CD14-positive monocyte (primary cell): ENCODE data around the gene KIF26A. TPM values are rescaled to one million over a fixed set of nuclear protein-coding genes. Genes with fewer than 3 reads are reported as not detected.

Source experiments
- DNase-seq, 3 donors: peaks; one replicate each; pipeline ENCODE4 v3.0.0-alpha.2; 2011 to 2022
- H2AFZ ChIP-seq: 2 replicates; pipeline ENCODE4 v1.6.0; 2012; ENCODE audit warnings: mild to moderate bottlenecking, low read depth, low read length, inconsistent platforms; ENCODE audit not compliant: insufficient read depth, poor library complexity, severe bottlenecking
- H3K27ac ChIP-seq, 2 donors: 1 replicate in 1 of 2; 2 replicates in 1 of 2; pipeline ENCODE4 v1.5.1; 2012 to 2013; ENCODE audit warnings: low read length in 2 of 2, control low read depth in 1 of 2, inconsistent platforms in 1 of 2, low read depth in 1 of 2, mild to moderate bottlenecking in 1 of 2
- H3K27me3 ChIP-seq, 2 donors: one replicate each; pipeline versions ENCODE4 v1.6.0 to v1.6.1; 2011 to 2013; ENCODE audit warnings: low read length in 2 of 2; ENCODE audit not compliant: control insufficient read depth in 2 of 2, insufficient read depth in 2 of 2
- H3K36me3 ChIP-seq, 2 donors: replicated peaks in 1 of 2; 1 replicate in 1 of 2; 2 replicates in 1 of 2; pipeline versions ENCODE4 v1.5.1 to v1.6.1; 2012 to 2013; ENCODE audit warnings: low read length in 2 of 2, control low read depth in 1 of 2, inconsistent platforms in 1 of 2, mild to moderate bottlenecking in 1 of 2; ENCODE audit not compliant: insufficient read depth in 2 of 2, control insufficient read depth in 1 of 2
- H3K4me1 ChIP-seq, 2 donors: 1 replicate in 1 of 2; 2 replicates in 1 of 2; pipeline versions ENCODE4 v1.5.1 to v1.6.1; 2012 to 2013; ENCODE audit warnings: low read length in 2 of 2, control low read depth in 1 of 2, inconsistent platforms in 1 of 2, mild to moderate bottlenecking in 1 of 2, moderate library complexity in 1 of 2; ENCODE audit not compliant: insufficient read depth in 2 of 2, control insufficient read depth in 1 of 2
- H3K4me2 ChIP-seq: replicated peaks from 2 replicates; pipeline ENCODE3; 2012; ENCODE audit warnings: low read length, moderate library complexity, mild to moderate bottlenecking; ENCODE audit not compliant: poor library complexity, severe bottlenecking; ENCODE audit errors: extremely low read depth
- H3K4me3 ChIP-seq, 3 experiments: fragments of 200-600 bp in 1 of 3; sonication (generic) in 1 of 3; replicated peaks in 1 of 3; 1 replicate in 2 of 3; 2 replicates in 1 of 3; pipeline ENCODE4 v1.5.1; 2011 to 2013; ENCODE audit warnings: low read length in 3 of 3, mild to moderate bottlenecking in 3 of 3, control low read depth in 2 of 3, low read depth in 2 of 3, inconsistent platforms in 1 of 3, moderate library complexity in 1 of 3
- H3K79me2 ChIP-seq: 2 replicates; pipeline ENCODE4 v1.6.0; 2012; ENCODE audit warnings: mild to moderate bottlenecking, control low read depth, inconsistent platforms, low read length, moderate library complexity; ENCODE audit not compliant: insufficient read depth
- H3K9ac ChIP-seq: 2 replicates; pipeline ENCODE4 v1.6.0; 2017; ENCODE audit warnings: low read length, mild to moderate bottlenecking; ENCODE audit not compliant: insufficient read depth, poor library complexity, severe bottlenecking
- H3K9me3 ChIP-seq, 2 donors: replicated peaks in 1 of 2; 1 replicate in 1 of 2; 2 replicates in 1 of 2; pipeline versions ENCODE4 v1.5.1 to v1.6.1; 2012 to 2013; ENCODE audit warnings: low read length in 2 of 2, control low read depth in 1 of 2; ENCODE audit not compliant: control insufficient read depth in 1 of 2, insufficient read depth in 1 of 2
- H4K20me1 ChIP-seq: 2 replicates; pipeline ENCODE4 v1.6.0; 2012; ENCODE audit warnings: mild to moderate bottlenecking, low read length, control low read depth, moderate library complexity; ENCODE audit not compliant: insufficient read depth
- H3K27ac Mint-ChIP-seq, 7 donors: one replicate each; pipeline ENCODE4 v1.8.0; 2020; ENCODE audit warnings: mild to moderate bottlenecking in 7 of 7, mixed read lengths in 7 of 7, moderate library complexity in 6 of 7, inconsistent platforms in 2 of 7
- H3K27me3 Mint-ChIP-seq, 3 donors: one replicate each; pipeline ENCODE4 v1.8.0; 2021 to 2022; ENCODE audit warnings: low read depth in 3 of 3, mild to moderate bottlenecking in 3 of 3, mixed read lengths in 3 of 3, moderate library complexity in 3 of 3, inconsistent platforms in 1 of 3
- H3K36me3 Mint-ChIP-seq, 2 donors: one replicate each; pipeline ENCODE4 v1.8.0; 2020; ENCODE audit warnings: mixed read lengths in 2 of 2, inconsistent platforms in 1 of 2, mild to moderate bottlenecking in 1 of 2
- H3K4me1 Mint-ChIP-seq: one replicate; pipeline ENCODE4 v1.8.0; 2020; ENCODE audit warnings: mild to moderate bottlenecking, mixed read lengths
- H3K4me3 Mint-ChIP-seq, 2 donors: one replicate each; pipeline ENCODE4 v1.8.0; 2020; ENCODE audit warnings: mild to moderate bottlenecking in 2 of 2, mixed read lengths in 2 of 2, moderate library complexity in 1 of 2
- H3K9me3 Mint-ChIP-seq, 7 donors: one replicate each; pipeline ENCODE4 v1.8.0; 2020 to 2022; ENCODE audit warnings: mixed read lengths in 7 of 7, mild to moderate bottlenecking in 6 of 7, moderate library complexity in 6 of 7, inconsistent platforms in 2 of 7
- WGBS: methylation state at CpG from one replicate; pipeline ENCODE4 v1.1.5; 2013; ENCODE audit warnings: missing lambda C conversion rate; ENCODE audit not compliant: insufficient coverage; 5-methylcytosine and 5-hydroxymethylcytosine counted together
- intact Hi-C, 2 donors: fragments of 100-400 bp; cut with micrococcal nuclease; formaldehyde crosslinking; loops; one replicate each; pipeline versions ENCODE4 v1.15.0 to v1.15.1; 2023
- polyA plus RNA-seq, 3 donors: library from polyadenylated mRNA; depleted of rRNA in 1 of 3; unstranded in 2 of 3; stranded (reverse) in 1 of 3; fragments of 300-500 nt in 2 of 3; fragments of >200 nt in 1 of 3; fragmentation: Illumina TruSeq in 2 of 3; gene quantifications; 1 replicate in 2 of 3; 2 replicates in 1 of 3; pipeline ENCODE4 v1.2.3, GENCODE V29; 2012 to 2021
- TF ChIP-seq, protein P1 (sequence below): fragments of 200-600 bp; IDR thresholded peaks from one replicate; pipeline ENCODE4 v1.8.0; 2022; ENCODE audit warnings: antibody characterized with exemption, mild to moderate bottlenecking

Gene KIF26A
- polyA plus RNA-seq, 3 donors, result not detected

DNA sequence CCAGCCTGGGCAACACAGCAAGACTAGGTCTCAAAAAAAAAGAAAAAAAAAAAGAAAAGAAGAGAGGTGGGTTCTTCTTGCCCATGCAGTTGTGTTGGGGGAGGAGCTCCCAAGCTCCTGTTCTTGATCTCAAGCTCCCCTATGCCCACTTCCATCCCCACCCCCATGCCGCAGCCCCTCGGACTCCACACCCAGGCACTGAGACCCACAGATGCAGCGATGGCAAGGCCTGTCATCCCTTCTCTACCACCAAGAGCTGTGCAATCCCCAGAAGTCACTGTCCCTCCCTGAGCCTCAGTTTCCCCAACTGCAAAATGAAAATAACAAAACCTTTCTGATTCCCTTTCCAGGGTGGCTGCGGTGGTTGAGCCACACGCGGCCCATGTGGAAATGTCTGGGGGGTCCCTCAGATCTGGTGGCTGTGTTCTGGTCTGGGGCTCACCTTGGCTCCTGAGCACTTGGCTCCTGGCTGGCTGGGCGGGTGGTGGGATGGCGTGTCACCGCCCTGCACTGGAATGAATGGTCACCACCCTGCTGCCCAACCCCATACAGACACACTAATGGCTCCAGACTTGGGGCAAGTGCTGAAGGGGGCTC lies 22.6 kb upstream of the KIF26A start:
- Histone ChIP-seq H2AFZ (no peak overlapping the region), H3K9ac (no peak overlapping the region), H3K4me1 (peaks cover 0 to 8% of the 10 kb centered on the region in 2 donors), H3K79me2 (no peaks in the 10 kb centered on the region), H3K27me3 (peaks cover 0 to 18% of the 10 kb centered on the region in 2 donors), H3K4me2 (peak overlapping the region; percentile 58), H3K9me3 (no peaks in the 10 kb centered on the region), H4K20me1 (no peaks in the 10 kb centered on the region), H3K4me3 (peak overlapping the region in 1 of 3 experiments; percentile 51), H3K27ac (no peak overlapping the region), H3K36me3 (no peaks in the 10 kb centered on the region)
- intact Hi-C loops, result no loop called here
- Mint-ChIP-seq H3K4me1 (no peaks in the 10 kb centered on the region), H3K36me3 (no peaks in the 10 kb centered on the region), H3K4me3 (peak overlapping the region; percentile 51 to 76), H3K27me3 (peaks cover 28 to 53% (median 34%) of the 10 kb centered on the region in 3 donors), H3K27ac (peak overlapping the region in 1 of 7 donors; percentile 46), H3K9me3 (peaks cover 0 to 6% (median 0%) of the 10 kb centered on the region in 7 donors)
- TF ChIP-seq, protein P1, sequence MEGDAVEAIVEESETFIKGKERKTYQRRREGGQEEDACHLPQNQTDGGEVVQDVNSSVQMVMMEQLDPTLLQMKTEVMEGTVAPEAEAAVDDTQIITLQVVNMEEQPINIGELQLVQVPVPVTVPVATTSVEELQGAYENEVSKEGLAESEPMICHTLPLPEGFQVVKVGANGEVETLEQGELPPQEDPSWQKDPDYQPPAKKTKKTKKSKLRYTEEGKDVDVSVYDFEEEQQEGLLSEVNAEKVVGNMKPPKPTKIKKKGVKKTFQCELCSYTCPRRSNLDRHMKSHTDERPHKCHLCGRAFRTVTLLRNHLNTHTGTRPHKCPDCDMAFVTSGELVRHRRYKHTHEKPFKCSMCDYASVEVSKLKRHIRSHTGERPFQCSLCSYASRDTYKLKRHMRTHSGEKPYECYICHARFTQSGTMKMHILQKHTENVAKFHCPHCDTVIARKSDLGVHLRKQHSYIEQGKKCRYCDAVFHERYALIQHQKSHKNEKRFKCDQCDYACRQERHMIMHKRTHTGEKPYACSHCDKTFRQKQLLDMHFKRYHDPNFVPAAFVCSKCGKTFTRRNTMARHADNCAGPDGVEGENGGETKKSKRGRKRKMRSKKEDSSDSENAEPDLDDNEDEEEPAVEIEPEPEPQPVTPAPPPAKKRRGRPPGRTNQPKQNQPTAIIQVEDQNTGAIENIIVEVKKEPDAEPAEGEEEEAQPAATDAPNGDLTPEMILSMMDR, result no peak
- no peak for DNase-seq
- WGBS, result 91% methylated on average over 6 of the region's 9 CpGs

DNA sequence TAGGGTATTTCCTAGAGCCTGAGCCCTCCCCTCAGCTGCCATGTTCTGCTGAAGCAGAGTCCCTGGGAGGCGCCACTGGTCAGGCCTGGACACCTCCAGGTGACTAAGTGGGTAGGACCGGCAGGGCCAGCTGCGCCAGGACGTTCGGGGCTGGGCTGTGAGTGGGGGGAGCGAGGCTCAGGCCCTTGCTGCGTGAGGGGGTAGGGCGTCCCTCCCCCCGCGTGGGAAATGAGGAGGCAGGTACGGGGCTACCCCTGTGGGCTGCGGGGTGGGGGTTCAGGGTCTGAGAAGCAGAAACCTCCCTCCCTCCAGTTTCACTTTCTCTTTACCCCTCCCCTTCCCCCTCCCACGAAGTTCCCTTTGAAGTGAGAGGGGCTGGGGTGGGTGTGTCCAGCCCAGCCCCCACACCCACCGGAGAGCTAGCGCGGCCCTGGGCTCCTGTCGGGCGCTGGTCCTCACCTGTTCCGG lies 22.1 kb upstream of the KIF26A start:
- peak overlapping the region; percentile 58 for H3K4me2 ChIP-seq
- H3K79me2 ChIP-seq, result no peaks in the 10 kb centered on the region
- H3K27me3 ChIP-seq, result peaks cover 0 to 18% of the 10 kb centered on the region in 2 donors
- H3K27ac ChIP-seq, result no peak overlapping the region
- intact Hi-C loops, result no loop called here
- Mint-ChIP-seq H3K27me3 (peaks cover 28 to 58% (median 38%) of the 10 kb centered on the region in 3 donors), H3K27ac (no peak overlapping the region), H3K4me3 (peak overlapping the region; percentile 51 to 76), H3K4me1 (no peaks in the 10 kb centered on the region), H3K36me3 (no peaks in the 10 kb centered on the region), H3K9me3 (peaks cover 0 to 8% (median 0%) of the 10 kb centered on the region in 7 donors)
- DNase-seq, result no peak
- no peak overlapping the region for H3K9ac ChIP-seq
- H3K4me1 ChIP-seq, result peaks cover 0 to 8% of the 10 kb centered on the region in 2 donors
- TF ChIP-seq, protein P1, result no peak
- WGBS, result 9% methylated on average over 10 of the region's 19 CpGs
- H3K36me3 ChIP-seq, result no peaks in the 10 kb centered on the region
- no peak overlapping the region for H2AFZ ChIP-seq
- H4K20me1 ChIP-seq, result no peaks in the 10 kb centered on the region
- no peaks in the 10 kb centered on the region for H3K9me3 ChIP-seq
- H3K4me3 ChIP-seq, result peak overlapping the region in 2 of 3 experiments; percentile 18 to 51
